T-helper 1 cell treated with Interleukin-12 subunit alpha and Interleukin-12 subunit beta and Interleukin-4 antibody, amounts not matched to agents 30 μg/mL and 1 μg/mL, for 36 hours (primary cell): ENCODE results near the gene LSM10.

Experiments used
- H3K27ac Mint-ChIP-seq: one replicate; pipeline ENCODE4 v1.8.0; 2021; ENCODE audit warnings: mild to moderate bottlenecking, mixed read lengths
- H3K27me3 Mint-ChIP-seq: one replicate; pipeline ENCODE4 v1.8.0; 2021; ENCODE audit warnings: low read depth, mixed read lengths
- H3K36me3 Mint-ChIP-seq: one replicate; pipeline ENCODE4 v1.8.0; 2021; ENCODE audit warnings: low read depth, mixed read lengths
- H3K4me1 Mint-ChIP-seq: one replicate; pipeline ENCODE4 v1.8.0; 2021; ENCODE audit warnings: low read depth, mixed read lengths
- H3K4me3 Mint-ChIP-seq: one replicate; pipeline ENCODE4 v1.8.0; 2021; ENCODE audit warnings: mild to moderate bottlenecking, moderate library complexity, mixed read lengths
- H3K9me3 Mint-ChIP-seq: one replicate; pipeline ENCODE4 v1.8.0; 2021; ENCODE audit warnings: mixed read lengths

The LSM10 gene

GRCh38 chr1:36343651-36344394 is 53.9 kb downstream of the LSM10 start:
- Mint-ChIP-seq H3K36me3 (peaks cover 32% of the 10 kb centered on the region), H3K27ac (no peak overlapping the region), H3K9me3 (no peaks in the 10 kb centered on the region), H3K27me3 (no peaks in the 10 kb centered on the region), H3K4me1 (peaks cover 3% of the 10 kb centered on the region), H3K4me3 (no peak overlapping the region)
